ENCODE results near the gene ZNF695.

Gene ZNF695

DNA sequence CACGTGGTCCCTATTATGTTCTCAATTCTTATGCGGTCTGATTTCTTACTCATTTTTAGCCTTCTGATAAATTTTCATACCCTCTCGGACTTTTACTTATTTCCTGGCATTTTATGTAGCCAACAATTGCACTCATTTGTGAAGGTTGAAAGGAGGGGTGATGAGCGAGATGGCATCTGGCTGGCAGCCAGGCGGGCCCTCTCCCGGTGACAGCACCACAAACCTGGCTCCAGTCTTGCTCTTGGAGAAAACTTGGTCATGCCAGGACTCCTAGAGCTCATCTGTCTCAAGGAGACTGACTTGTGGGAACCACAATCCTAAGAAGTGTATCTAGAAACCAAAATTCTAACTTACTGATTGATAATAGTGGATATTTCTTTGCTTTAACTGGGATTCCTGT lies 61.5 kb downstream of the ZNF695 start:
- no peak overlapping the region for H3K4me3 ChIP-seq (replicated peaks in 1 of 2; ENCODE audit: low read depth in 2 of 2, low read length in 2 of 2)
- no peak for DNase-seq (ENCODE audit: low read depth in 2 of 2)
- TF ChIP-seq CTCF (IDR thresholded peaks at IDR 0.05; ENCODE audit: low read depth, low read length), result no peak
